GM19452 (cell line): ENCODE results near the gene MSMP.

Source experiments
- ATAC-seq: cut with Tn5 transposase; IDR thresholded peaks from one replicate; pipeline ENCODE4 v1.9.1; 2021; ENCODE audit not compliant: unreplicated experiment

The MSMP gene, protein sequence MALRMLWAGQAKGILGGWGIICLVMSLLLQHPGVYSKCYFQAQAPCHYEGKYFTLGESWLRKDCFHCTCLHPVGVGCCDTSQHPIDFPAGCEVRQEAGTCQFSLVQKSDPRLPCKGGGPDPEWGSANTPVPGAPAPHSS

DNA sequence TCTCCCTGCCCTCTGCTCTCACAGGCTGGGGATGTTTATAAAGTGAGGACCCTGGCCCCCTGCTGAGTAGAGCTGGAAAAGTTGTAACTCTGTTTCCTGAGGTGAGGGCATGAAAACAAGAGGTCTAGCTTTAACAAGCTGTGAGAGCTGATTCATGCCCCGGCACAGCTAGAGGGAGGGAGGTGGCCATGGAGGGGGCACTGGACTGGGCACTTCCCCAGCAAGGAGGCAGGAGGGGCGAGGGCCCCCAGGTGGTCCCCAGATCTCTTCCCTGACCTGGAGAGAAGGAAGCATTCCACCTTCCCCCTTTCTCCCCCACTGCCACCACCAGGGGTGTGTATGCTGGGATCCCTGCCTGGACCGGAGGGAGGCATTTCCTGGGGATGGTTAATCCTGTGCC is at the start of gene MSMP:
Gene MSMP (minus strand): TSS at position 13 of the 400 bp plus-strand sequence. CDS start 147 bp downstream, outside the sequence.
- no peak for ATAC-seq

DNA sequence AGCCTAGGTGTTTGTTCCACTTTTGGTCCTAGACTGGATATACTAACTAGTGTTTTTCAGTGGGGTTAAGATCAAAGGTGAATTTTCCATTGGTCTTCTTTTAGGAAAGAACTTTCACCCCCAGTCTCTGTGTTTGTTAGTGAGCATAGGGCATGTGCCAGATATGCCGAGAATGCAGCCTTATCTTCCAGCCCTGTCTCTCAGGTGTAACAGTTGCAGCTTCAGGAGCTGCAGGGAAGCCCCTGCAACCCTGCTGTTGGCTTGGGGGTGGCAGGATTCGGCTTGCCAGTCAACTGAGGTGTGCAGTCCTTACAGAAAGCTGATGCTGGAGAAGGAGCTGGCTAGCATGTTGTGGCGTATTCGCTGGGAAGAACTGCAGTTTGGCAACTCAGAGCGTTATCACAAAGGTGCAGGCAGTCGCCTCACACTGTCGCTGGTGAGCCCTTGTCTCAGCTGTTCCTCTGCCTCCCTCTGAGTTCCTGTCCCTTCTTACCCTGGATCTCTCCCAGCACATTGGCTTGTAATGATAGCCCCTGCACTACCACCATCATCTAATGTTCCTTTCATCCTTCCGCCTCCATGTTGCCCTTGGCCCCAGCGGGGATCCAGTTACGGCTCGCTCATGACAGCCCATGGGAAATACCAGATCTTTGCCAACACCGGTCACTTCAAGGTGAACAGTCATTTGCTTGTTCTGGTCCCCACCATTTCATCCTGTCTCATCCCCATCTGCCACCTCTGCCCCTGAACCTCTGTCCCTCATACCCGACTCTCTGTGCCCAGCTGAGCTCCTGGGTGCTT is 47.5 kb upstream of the MSMP start:
- no peak for ATAC-seq

DNA sequence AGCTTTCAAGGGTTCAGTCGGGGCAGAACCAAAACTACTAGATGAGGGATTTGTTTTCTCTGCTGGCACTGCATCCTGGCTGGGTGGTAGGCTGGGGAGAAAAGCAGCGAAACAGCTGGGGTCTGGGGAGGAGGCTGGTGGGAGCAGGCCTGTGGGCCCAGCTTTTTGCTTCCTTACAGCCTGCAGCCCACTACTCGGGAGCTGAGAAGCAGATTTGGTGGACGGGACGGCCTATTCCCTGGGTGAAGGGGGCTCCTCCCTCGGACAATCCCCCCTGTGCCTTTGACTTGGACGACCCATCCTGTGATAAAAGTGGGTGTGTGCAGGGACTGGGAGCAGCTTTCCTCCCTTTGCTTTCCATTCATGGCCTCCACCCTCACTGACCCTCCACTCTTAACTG is 46.5 kb upstream of the MSMP start:
- ATAC-seq = no peak

DNA sequence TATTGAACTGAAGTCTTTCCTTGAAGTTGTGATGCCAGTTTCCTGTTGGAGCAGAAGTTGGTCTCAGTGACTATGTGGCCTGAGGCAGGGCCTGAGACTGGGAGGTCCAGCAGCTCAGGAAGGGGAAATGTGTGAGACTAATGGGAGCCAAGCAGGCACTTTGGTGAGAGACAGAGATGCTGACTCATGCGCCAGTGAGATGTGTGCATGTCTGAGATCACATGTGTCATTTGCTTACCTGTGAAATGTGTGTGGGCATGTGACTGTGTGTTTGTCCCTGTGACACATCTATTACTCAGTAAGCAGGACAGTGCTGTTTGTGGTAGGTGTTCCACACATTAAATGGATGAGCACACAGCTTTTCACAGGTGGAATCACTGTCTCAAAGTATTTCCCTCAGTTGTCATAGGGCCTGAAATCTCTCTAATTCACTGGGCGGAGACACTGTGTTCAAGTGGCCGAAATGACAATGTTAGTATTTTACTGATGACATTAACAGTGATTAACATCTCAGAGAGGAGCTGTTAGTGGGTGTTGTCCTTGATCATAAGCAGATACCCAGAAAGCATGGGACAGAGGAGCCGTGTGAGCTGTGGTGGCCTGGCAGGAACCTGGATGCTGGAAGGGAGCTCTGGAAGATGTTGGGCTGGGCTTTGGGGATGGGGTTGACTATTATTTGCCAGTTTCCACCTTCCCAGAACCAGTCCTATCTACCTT is 44.7 kb upstream of the MSMP start:
- no peak for ATAC-seq

DNA sequence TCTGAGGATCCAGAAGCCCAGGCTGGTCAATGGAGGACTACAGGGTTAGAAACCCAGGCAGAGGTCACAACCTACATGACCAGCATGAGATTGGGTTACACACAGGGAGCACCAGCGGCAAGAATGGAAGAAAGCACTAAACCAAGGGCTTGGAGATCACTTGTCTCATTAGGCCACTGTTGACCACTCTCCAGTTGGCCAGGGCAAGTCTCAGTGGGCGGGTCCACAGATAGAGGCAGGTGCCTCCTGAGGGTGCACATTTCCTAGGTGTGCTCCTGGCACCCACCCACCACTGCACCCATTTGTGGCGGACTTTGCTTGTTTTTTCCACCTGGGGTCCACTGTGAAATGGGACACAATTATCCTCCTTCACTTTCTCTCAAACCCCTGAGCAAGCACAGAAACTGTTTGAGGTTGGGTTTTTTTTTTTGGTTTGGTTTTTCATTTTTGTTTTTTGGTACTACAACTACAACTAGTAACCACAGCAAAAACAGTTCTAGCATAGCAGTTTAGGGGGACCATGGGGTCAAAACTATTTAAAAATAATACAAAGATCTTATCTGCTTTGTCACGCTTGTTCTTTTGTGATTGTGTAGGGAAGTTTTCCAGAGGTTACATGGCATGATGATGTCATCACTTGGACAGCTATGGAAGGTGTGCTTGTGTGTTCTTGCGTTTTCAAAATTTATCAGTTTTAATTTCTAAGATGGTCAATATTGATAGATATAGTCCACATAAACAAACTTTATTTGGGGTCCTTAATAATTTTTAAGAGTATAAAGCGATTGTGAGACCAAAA is 43.4 kb upstream of the MSMP start:
- ATAC-seq = no peak

DNA sequence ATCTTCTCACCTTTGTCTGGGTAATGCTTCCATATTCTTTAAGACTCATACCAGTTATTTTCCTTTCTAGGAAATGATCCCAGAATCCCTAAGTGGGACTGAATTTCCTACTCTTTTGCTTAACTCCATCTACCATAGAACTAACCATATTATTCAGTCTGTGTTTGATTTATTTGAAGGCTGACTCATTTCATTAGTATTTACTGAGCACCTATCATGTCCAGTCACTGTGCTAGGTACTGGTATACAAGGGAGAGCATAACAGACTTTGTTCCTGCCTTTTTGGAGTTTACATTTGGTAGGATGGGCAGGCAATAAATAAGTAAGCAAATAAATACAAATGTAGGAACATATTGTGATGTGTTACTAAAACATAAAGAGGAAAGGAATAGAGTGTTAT is 41.6 kb upstream of the MSMP start:
- no peak for ATAC-seq

DNA sequence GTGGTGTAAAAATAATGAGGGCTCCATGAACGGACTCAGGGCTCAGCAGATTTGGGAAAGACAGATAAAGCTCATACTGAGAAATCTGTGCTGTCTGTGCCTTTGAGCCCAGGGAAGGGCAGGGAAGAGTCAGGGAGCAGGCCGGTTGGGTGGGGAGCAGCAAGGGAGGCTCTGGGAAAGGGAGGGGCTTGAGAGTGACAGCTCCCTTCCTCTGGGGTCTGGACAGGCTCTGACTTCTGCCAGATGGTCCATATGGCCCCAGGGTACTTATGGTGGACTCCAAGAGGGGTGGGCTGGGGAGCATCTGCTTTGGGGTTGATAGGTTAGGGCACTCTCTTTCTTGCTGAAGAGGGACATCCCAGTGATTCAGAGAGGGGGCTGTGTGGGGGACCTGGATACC is 39.4 kb upstream of the MSMP start:
- no peak for ATAC-seq

DNA sequence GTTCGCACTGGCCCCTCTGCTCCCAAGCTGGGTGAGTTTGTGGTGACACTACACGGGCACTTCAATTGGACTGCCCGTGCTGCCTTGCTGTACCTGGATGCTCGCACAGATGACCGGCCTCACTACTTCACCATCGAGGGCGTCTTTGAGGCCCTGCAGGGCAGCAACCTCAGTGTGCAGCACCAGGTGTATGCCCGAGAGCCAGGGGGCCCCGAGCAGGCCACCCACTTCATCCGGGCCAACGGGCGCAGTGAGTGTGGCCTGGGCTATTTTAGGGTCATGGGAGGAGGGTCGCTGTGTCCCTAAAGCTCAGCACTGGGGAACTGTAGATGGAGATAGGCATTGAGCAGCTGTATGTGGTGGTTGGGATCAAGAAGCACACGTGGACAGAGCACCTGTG is 38.8 kb upstream of the MSMP start:
- no peak for ATAC-seq

DNA sequence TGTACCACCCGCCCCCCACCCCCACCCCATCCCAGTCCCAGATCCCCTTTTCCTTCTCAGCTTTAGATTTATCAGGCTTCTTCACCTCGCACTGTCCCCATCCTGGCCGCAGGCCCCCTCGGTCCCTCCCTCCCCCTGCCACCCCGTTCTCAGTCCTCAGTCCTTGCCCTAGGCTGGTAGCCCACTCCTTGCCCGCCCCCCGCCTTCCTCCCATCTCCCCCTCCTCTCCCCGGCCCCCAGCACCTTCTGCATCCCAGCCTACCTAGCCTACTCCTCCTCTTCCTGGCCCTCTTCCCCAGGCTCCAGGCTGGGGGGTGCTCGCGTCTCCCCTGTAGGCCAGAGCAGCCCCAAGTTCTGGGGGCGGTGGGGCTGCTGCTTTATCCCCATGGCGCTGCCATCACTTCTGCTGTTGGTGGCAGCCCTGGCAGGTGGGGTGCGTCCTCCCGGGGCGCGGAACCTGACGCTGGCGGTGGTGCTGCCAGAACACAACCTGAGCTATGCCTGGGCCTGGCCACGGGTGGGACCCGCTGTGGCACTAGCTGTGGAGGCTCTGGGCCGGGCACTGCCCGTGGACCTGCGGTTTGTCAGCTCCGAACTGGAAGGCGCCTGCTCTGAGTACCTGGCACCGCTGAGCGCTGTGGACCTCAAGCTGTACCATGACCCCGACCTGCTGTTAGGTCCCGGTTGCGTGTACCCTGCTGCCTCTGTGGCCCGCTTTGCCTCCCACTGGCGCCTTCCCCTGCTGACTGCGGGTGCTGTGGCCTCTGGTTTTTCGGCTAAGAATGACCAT is 38.1 kb upstream of the MSMP start:
- ATAC-seq = no peak

DNA sequence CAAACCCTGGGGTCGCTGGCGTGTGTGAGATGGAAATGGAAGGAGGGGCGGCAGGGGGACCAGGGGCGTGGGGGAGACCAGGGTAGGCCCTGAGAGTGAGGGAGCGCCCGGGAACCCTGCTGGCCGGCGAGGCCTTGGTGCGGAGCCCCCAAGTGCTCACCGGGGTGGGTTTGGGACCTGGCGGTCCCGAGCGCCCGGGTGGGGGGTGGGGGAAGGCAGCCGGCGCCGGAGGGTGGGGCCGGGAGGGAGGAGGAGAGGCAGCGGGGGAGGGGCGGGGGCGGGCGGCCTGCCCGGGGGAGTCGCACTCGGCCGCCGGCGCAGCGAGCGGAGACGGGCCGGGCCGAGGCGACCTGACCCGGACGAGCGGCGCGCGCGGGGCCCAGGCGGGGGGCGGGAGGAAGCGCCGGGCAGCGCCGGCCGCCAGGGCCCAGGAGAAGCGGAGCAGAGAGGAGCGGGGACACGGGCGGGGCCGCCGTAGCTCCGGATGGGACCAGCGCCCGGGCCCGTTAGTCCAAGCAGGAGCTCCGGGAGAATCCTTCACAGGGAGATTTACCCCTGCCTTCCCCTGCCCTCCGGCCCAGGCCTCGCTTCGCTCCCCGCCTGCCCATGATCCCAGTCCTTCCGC is 37.3 kb upstream of the MSMP start, which contains the start of gene NPR2:
Gene NPR2 (plus strand): TSS at position 295 of the 625 bp plus-strand sequence. CDS start 818 bp downstream, outside the sequence.
- ATAC-seq = no peak

DNA sequence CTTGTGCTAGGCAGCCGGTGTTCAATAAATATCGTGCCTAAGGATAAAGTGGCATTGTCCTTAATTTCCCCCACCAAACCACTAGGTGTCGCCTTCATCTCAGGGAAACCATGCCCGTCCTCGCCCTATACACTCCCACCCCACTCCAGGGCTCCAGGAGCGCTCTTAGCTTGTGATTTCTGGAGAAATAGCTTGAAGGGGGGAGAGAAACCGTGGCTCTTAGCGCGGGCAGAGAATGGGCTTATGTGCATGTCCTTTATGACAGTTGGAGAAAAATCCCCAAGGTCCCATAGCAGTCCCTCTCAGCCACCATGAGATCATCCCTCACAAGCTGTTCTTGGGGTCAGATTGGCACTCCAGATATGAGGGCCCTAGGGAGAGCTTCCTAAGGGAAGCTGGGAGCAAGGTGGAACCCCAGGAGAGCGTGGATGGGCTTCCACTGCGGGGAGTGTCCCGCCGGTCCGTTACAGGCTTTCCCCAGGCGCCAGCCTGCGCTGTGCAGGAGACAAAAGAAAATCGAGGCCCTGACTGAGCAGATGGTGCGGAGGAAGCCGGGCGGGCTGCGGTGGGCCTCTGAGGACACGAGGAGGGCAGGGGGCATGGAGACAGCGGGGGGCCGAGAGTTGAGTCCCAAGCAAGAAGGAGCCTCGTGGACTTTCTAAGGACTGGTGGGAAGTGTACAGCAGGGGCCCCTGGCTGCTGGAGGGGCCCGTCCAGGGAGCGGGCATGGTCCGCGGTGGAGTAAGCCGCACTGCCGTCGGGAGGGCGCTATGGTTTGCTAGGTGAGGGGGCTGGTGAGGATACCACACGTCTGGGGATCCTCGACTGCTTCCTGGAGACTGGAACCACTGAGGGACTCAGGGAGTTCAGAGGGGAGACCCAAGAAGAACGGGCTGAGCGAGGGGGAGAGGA is 36.6 kb upstream of the MSMP start:
- no peak for ATAC-seq

DNA sequence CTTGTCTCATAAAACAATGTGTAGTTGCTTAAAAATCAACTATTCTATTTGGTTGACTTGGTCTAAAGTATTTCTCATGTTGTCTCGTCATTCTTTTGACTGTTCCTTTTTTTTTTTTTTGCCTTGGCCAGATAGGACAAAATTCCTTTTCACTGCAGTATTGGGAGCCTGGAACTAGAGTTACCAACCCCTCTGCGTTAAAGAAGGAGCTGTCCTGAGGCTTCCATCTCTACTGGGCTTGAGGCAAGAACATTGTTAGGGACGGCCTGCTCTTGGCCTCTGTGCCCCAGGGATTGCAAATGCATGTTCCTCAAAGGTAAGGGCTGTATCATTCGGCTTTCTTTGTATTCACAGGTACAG is 35.9 kb upstream of the MSMP start:
- no peak for ATAC-seq

DNA sequence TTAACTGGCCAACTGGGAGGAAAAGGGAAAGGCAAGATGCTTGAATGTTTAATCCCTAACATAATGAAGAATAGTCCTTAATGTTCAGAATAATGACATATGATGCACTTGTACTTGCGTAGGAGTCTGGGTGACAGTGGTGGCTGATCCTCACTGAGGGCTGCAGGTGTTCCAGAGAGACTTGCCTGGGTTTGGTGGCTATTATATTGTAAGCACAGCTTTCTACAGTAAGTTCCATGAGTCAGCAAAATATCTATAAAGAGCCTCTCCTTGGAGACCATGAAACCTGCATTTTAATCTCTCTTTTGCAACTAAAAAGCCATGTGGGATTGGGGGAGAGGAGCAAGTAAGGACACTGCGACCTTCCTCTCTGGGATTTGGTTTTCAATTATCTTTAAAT is 35.5 kb upstream of the MSMP start:
- ATAC-seq = no peak

DNA sequence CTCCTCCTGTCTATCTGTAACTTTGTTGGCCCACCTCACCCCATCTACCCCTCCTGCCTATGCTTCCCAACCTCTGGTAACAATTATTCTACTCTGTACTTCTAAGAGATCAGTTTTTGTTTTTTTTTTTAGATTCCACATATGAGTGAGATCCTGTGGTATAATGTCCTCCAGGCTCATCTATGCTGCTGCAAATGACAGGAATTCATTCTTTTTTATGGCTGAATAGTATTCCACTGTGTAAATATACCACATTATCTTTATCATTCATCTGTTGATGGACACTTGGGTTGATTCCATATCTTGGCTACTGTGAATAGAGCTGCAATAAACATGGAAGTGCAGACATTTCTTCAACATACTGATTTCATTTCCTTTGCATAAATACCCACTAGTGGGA is 29.3 kb upstream of the MSMP start:
- no peak for ATAC-seq

DNA sequence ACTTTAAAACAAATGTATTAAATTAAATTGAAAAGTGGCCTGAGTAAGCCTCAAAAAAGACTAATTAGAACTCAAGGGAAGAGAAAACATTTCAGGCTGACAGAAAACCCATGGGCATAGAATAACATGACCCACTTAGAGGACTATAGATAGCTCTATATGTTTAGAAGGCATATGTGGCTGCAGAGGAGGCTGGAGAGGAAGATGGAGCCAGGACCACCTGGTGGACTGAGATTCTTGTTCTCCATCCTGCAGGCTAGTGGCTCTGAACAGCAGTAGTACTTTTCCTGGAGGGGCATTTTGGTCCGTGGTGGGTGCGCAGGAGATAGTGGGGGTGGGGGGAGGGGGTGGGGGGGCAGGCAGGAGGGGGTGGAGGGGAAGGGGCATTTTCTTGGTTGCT is 27.0 kb upstream of the MSMP start:
- ATAC-seq = no peak

DNA sequence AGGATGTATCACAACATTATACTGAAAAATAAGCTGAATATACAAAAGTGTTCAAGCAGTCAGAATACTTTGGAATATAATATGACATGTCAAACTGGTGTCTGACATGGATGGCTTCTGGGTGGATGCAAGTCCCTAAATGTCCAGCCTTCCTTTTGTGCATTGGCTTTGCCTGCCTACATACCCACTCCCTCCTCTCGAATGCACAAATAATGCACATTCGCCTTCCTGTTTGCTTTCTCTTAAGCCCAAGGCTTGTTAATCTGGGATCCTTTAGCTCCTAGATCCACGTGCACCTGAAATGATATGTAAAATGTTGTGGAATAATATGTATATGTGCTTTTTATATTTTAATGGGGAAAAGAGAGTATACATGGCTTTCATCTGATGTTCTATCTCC is 24.4 kb upstream of the MSMP start:
- ATAC-seq = no peak

DNA sequence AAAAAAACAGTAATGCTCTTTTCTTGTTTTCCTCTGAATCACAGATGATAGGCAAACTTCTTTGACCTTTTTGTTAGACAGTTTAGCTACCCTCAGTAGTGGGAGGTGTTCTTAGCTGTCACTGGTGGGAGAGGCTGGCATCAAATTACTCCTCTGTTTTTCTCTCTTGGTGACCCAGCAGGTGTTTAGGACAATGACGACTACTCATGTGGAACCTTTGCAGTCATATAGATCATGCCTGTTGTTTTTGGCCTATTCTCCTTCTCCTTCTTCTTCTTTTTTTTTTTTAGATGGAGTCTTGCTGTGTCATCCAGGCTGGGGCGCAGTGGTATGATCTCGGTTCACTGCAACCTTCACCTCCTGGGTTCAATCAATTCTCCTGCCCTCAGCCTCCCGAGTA is 21.9 kb upstream of the MSMP start:
- no peak for ATAC-seq

DNA sequence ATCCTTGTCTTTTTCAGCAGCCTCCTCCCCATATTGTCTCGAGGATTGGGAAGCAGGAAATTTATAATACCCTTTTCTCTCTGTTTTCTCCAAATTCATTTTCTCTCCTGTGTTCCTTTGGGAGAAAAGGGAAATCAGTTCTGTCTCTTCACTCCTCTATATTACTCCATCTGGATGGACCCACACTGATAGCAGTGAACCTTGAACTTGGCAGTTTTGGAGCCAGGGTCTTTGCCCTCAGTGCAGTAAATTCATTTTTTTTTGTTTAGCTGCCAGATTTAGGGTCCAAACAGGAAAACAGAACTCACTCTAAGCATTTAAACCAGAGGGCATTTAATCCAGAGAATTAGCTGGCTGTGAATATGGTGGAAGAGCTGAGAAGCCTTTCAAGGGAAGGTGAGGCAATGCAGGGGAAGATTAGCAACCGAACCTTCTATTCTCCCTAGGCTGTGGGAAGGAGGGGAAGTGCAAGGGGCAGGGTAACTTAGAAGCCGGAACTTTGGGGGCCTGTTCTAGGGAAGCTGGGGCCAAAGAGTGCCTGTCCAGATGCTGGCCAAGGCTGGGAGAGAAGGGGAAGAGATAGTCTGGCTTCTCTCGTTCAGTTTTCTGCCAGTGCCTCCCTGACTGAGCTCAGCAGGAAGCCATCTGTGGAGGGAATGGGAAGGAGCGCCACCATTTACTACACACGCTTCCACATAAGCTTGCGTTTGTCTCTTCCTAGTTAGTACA is 21.0 kb upstream of the MSMP start:
- ATAC-seq = no peak
